Mesothelial cell of epicardium (in vitro differentiated cells): ENCODE measurements around the gene CCNB1. TPM values are rescaled to one million over a fixed set of nuclear protein-coding genes. Genes with fewer than 3 reads are reported as not detected.
"Not testable (repeated sequence)": the region's sequence is repeated elsewhere in the genome, so short reads cannot be mapped to it uniquely, and the experiment has no call there.

Source experiments
- DNase-seq, 2 experiments: peaks; one replicate each; pipeline ENCODE4 v3.0.0; 2021; ENCODE audit warnings: low spot score in 2 of 2; ENCODE audit not compliant: unreplicated experiment in 2 of 2
- H3K27ac Mint-ChIP-seq: 2 replicates; pipeline ENCODE4 v1.8.0; 2021; ENCODE audit warnings: mixed read lengths
- H3K27me3 Mint-ChIP-seq: 2 replicates; pipeline ENCODE4 v1.8.0; 2021; ENCODE audit warnings: low read depth, mixed read lengths
- H3K36me3 Mint-ChIP-seq: 2 replicates; pipeline ENCODE4 v1.8.0; 2021; ENCODE audit warnings: mixed read lengths
- H3K4me1 Mint-ChIP-seq: 2 replicates; pipeline ENCODE4 v1.8.0; 2021; ENCODE audit warnings: mixed read lengths
- H3K4me3 Mint-ChIP-seq: 2 replicates; pipeline ENCODE4 v1.8.0; 2021; ENCODE audit warnings: mild to moderate bottlenecking, moderate library complexity, mixed read lengths
- H3K9me3 Mint-ChIP-seq: 2 replicates; pipeline ENCODE4 v1.8.0; 2021; ENCODE audit warnings: mixed read lengths
- CTCF ChIP-seq: fragments of 200-600 bp; sonication (generic); IDR thresholded peaks from one replicate; pipeline ENCODE4 v1.5.0; 2021; ENCODE audit warnings: antibody characterized with exemption; ENCODE audit not compliant: unreplicated experiment
- total RNA-seq: library from RNA; stranded (reverse); gene quantifications from 3 replicates; pipeline ENCODE4 v1.2.1, GENCODE V29; 2021

CCNB1 gene
- total RNA-seq, 1 donor from 2014 or later, result 62.7 TPM

- Mint-ChIP-seq H3K4me3 (peak overlapping the region; percentile 99), H3K4me1 (peaks cover 7% of the 10 kb centered on the region), H3K27me3 (no peaks in the 10 kb centered on the region), H3K36me3 (peaks cover 20% of the 10 kb centered on the region), H3K27ac (peak overlapping the region; percentile 98), H3K9me3 (peaks cover 3% of the 10 kb centered on the region)
- DNase-seq, result peak; percentile 91 to 92
- TF ChIP-seq CTCF, result peak; percentile 26
Measured at GRCh38 chr5:69217548-69218526, 50.9 kb downstream of the CCNB1 start.

GRCh38 chr5:69219939-69220338 lies 53.0 kb downstream of the CCNB1 start:
- Mint-ChIP-seq H3K4me3 (no peak overlapping the region), H3K27me3 (no peaks in the 10 kb centered on the region), H3K4me1 (peaks cover 7% of the 10 kb centered on the region)

GRCh38 chr5:69220371-69220770 lies 53.4 kb downstream of the CCNB1 start:
- not testable (repeated sequence) for DNase-seq, H3K4me1 Mint-ChIP-seq, H3K27ac Mint-ChIP-seq, H3K27me3 Mint-ChIP-seq, H3K4me3 Mint-ChIP-seq, H3K9me3 Mint-ChIP-seq
- peaks cover 17% of the 10 kb centered on the region for H3K36me3 Mint-ChIP-seq

More at GRCh38 chr5:69219939-69220338, 53.0 kb downstream of the CCNB1 start:
- TF ChIP-seq CTCF, result no peak
- Mint-ChIP-seq H3K27ac (no peak overlapping the region), H3K36me3 (peaks cover 19% of the 10 kb centered on the region), H3K9me3 (peaks cover 3% of the 10 kb centered on the region)
- no peak for DNase-seq

- not testable (repeated sequence) for H3K27ac Mint-ChIP-seq, H3K4me1 Mint-ChIP-seq, H3K9me3 Mint-ChIP-seq, H3K4me3 Mint-ChIP-seq, H3K27me3 Mint-ChIP-seq, DNase-seq
- H3K36me3 Mint-ChIP-seq, result peaks cover 19% of the 10 kb centered on the region
Measured at GRCh38 chr5:69220833-69221232, 53.9 kb downstream of the CCNB1 start.

- Mint-ChIP-seq H3K4me3 (no peak overlapping the region), H3K27ac (no peak overlapping the region), H3K36me3 (peaks cover 25% of the 10 kb centered on the region), H3K27me3 (no peaks in the 10 kb centered on the region), H3K4me1 (no peaks in the 10 kb centered on the region), H3K9me3 (peaks cover 3% of the 10 kb centered on the region)
- DNase-seq, result no peak
- no peak for TF ChIP-seq CTCF
Measured at GRCh38 chr5:69224520-69224919, 57.6 kb downstream of the CCNB1 start.

- Mint-ChIP-seq H3K4me1 (no peaks in the 10 kb centered on the region), H3K4me3 (no peak overlapping the region), H3K27me3 (no peaks in the 10 kb centered on the region), H3K9me3 (no peaks in the 10 kb centered on the region), H3K36me3 (peaks cover 23% of the 10 kb centered on the region), H3K27ac (no peak overlapping the region)
- no peak for DNase-seq
- no peak for TF ChIP-seq CTCF
Measured at GRCh38 chr5:69225860-69226259, 58.9 kb downstream of the CCNB1 start.

Other genes starting within 250 kb of the CCNB1 start
- 49.0 to 57.5 TPM (median 56.0 TPM) in 3 replicates for gene SLC30A5, start 73.1 kb upstream of the CCNB1 start, total RNA-seq
- gene CENPH, start 22.4 kb downstream of the CCNB1 start, total RNA-seq, result 14.8 to 15.3 TPM (median 15.1 TPM) in 3 replicates
- 25.1 to 26.5 TPM (median 26.4 TPM) in 3 replicates for gene CDK7, start 67.7 kb downstream of the CCNB1 start, total RNA-seq
- gene CCDC125, start 165.7 kb downstream of the CCNB1 start, total RNA-seq, result 9.0 to 9.7 TPM (median 9.1 TPM) in 3 replicates
- gene AK6, start 202.4 kb downstream of the CCNB1 start, total RNA-seq, result 28.0 to 31.3 TPM (median 28.3 TPM) in 3 replicates
- gene TAF9, start 202.4 kb downstream of the CCNB1 start, total RNA-seq, result 47.1 to 50.4 TPM (median 49.0 TPM) in 3 replicates
- 31.6 to 33.4 TPM (median 33.2 TPM) in 3 replicates for gene RAD17, start 202.7 kb downstream of the CCNB1 start, total RNA-seq
- gene MARVELD2, start 248.0 kb downstream of the CCNB1 start, total RNA-seq, result 18.8 to 20.0 TPM (median 19.6 TPM) in 3 replicates